Heart left ventricle (tissue), 13 donors: Measurements from ENCODE around the gene ACO1.

Source experiments
- CTCF ChIP-seq, 12 donors: fragments of 200-600 bp; sonication (generic) in 4 of 12; IDR thresholded peaks; one replicate each; pipeline versions ENCODE4 v1.5.0 to v1.8.0; 2018 to 2022; ENCODE audit warnings: antibody characterized with exemption in 12 of 12, mild to moderate bottlenecking in 5 of 12
- POLR2A ChIP-seq, 2 donors: fragments of 450-650 bp; IDR thresholded peaks; one replicate each; pipeline ENCODE4 v1.6.1; 2017; ENCODE audit warnings: antibody characterized with exemption in 2 of 2, mild to moderate bottlenecking in 2 of 2, moderate library complexity in 2 of 2
- donor health status: ischemic (EF 13 %, LVEDD 7.1; RV severe dilation, severe dysfunction).
- donor health status: DM: no; HTN: yes; CAD: no.
- donor health status: DM: no; HTN: no; CAD: no.
- donor health status: ischemic (EF 25% LVEDD 6.9; RV normal size, moderate dysfunction).
- donor health status: ischemic (EF 25% LVEDD 5.7; RV mildly dilated, moderate dysfunction).
- donor health status: ischemic (EF 35%, LVEDD 5.7; RV mildly dilated, moderate dysfunction).
- donor health status: nonischemic (EF 11% LVEDD 7.7; RV severe dilation, severe dysfunction).
- donor health status: DM: yes; HTN: yes; CAD: no.
- donor health status: PGD.
- donor health status: ischemic (EF 29% LVEDD 5.4; RV normal size, mild dysfunction).
- donor health status: nonischemic (EF 23%, LVEDD 6.1; RV moderate dilation, normal function).

GRCh38 chr9:32463500-32464293, 79.3 kb downstream of the ACO1 start:
- TF ChIP-seq CTCF (IDR thresholded peaks at IDR 0.05) (no peak), POLR2A (IDR thresholded peaks at IDR 0.05) (no peak)
